GM18526 (cell line): Measurements from ENCODE around the gene DLD.

ENCODE experiments used
- POLR2A ChIP-seq: IDR thresholded peaks from 3 replicates; pipeline ENCODE4 v1.6.1; 2011; ENCODE audit not compliant: insufficient read length; ENCODE audit errors: extremely low read depth

Gene DLD

GRCh38 chr7:107966711-107967110 is 75.7 kb downstream of the DLD start:
- TF ChIP-seq POLR2A, result no peak

DNA sequence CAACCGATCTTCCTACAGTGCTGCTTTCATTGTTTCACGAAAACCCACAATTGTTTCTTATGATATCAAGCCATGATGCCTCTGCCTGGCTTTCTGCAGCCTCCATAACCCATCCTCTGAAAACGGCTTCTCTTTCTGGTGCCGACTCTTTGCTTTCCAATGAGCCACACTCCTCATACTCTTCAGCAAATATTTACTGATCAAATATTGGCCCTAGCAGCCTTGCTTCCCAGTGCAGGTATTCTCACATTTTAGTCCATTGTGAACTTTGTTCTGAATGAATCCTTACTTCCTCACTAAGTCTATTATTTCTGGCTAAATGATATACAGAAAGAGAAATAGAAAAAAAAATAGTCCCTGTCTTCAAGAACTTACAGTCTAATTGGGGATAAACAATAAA is 76.4 kb downstream of the DLD start:
- TF ChIP-seq POLR2A, result no peak

GRCh38 chr7:107968449-107968848 is 77.5 kb downstream of the DLD start:
- no peak for TF ChIP-seq POLR2A

DNA sequence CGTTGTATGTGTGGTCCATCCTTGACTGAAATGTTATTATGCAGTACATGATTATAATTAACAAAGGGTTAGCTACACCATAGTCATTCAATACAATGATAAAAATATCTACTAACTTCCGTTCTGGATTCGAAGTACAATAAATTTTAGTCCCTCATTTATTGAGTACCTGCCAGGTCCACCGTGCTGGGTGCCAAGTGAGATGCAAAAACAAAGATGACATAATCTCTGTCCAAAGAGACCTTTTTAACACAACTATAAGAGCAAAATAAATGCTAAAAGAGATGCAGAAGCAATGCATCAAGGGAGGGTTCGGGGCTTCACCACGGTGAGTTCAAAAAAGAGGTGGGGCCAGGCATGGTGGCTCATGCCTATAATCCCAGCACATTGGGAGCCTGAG is 78.9 kb downstream of the DLD start:
- no peak for TF ChIP-seq POLR2A
